ENCODE measurements around the gene OBP2A.
"Not testable (repeated sequence)": the region's sequence is repeated elsewhere in the genome, so short reads cannot be mapped to it uniquely, and the experiment has no call there.

Gene OBP2A

DNA sequence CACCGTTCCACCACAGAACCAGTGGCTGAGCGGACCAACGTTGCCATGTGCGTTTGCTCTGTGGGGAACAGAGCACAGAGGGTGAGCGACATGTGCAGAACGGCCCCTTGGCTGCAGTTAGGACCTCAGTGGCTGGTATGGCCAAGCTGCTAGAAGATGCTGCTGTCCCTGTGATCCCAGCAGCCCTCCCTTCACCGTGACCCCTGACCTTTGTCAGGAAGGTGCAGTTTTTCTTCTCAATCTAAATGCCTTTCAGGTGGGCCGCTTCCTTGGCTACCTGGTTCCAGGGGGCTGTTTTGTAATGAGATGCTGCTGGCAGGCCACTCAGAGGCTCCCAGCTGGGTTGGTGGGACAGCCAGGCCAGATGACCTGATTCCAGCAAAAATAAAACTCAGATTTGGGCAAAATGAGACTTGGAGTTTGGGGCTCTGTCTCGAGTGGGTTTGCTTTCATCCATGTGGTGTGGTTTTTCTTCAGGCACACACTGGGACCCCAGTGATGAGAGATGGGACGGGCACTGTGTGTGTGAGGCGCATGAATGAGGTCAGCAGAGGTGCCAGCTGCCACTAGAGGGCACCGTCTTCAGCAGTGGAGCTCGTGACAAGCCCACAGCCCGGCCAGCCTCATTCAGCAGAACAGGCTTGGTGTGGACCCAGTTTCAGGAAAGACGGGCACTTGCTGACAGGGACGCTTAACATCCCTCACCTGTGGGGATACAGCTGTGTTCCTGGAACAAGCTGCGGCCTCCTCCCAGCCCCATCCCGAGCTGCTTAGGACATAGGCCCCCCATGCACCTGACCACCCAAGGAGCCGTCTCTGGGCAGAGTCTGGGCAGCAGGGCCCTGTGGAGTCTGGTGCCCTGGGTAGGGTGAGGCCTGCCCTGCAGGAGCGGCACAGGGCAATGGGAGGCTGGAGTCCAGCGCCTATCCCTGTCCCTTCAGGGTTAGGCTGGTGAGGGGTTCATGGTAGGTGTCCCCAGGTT is 41.4 kb upstream of the OBP2A start:
- no peak for TF ChIP-seq JUND (IDR thresholded peaks at IDR 0.05; ENCODE audit: low read depth)
- in situ Hi-C loops (cut with HindIII; ENCODE audit: low pct_unique_long_range_greater_than_20kb, low sequenced_read_pairs), result no loop called here
- DNase-seq (ENCODE audit: low read depth in 1 of 2, low spot score in 1 of 2), result peak; percentile 85 to 95

DNA sequence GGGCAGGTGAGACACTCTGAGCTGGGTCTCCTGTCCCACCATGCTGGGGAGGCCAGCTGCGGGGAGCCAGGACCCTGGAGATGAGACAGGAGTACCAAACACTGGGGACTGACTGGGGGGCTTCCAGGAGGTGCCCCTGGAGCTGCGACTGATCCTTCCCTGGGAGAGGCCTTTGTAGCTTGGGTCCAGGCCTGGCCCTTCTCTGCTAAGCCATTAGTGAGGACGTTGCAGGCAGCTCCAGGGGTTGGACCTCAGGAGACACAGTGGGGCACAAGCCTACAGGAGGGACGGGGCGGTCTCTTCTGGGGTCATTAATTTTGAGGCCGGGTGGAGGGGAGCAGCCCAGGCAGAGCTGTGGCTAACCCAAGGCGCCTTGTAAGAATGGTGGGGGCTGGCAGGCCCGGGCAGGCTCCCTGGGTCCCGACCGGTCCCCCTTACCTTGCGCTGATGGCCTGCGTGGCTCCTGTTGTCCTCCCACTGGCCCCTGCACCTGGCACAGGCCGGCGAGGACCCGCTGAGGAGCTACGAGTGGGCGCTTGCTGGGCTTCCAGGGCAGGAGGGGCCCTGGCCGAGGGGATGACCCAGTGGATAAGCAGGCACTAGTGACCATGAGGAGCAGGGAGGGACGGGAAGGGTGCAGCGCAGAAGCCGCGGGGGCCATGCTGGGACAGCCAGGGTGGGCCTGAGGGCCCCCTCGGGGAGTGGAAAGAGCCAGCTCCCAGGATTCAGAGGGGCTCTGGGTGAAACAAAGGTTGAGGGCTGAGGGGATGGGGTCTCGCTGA is 40.3 kb upstream of the OBP2A start:
- no peak for DNase-seq (ENCODE audit: low read depth in 1 of 2, low spot score in 1 of 2)
- no peak for TF ChIP-seq JUND (IDR thresholded peaks at IDR 0.05; ENCODE audit: low read depth)
- in situ Hi-C loops (cut with HindIII; ENCODE audit: low pct_unique_long_range_greater_than_20kb, low sequenced_read_pairs), result no loop called here

DNA sequence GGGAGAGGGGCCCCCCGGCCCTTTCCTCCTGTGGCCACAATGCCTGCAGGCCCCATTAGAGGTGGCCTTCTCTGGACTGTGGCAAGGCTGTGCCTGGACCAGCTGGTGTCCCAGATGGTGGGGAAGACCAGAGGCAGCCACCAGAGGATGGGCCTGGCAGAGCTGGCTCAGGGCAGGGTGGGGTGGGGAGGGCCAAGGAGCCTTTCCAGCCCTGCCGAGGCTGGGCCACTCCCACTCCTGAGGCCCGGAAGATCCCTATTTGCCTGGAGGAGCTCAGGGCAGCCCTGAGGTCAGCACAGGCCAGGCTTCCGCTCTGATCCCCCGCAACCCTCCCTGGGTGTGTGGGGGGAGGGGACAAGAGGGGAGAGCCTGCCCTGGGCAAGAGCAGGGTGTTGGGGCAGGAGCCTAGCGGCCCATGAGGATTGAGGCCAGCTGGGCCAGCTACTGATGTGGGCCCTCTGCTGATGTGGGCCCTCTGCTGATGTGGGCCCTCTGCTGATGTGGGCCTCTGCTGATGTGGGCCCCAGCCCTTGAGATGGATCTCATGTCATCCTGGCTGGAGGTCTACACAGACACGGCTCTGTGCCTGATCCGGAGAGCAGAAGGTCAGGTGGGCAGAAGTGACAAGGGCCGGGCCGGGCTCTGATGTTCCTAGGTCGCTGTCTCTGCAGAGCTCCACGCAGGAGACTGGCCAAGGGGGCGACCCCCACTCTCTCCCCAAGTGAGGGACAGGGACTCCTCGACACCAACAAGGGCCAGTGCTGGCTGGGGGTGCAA is 39.4 kb upstream of the OBP2A start:
- in situ Hi-C loops (cut with HindIII; ENCODE audit: low pct_unique_long_range_greater_than_20kb, low sequenced_read_pairs), result no loop called here
- no peak for DNase-seq (ENCODE audit: low read depth in 1 of 2, low spot score in 1 of 2)
- no peak for TF ChIP-seq JUND (IDR thresholded peaks at IDR 0.05; ENCODE audit: low read depth)

GRCh38 chr9:135507104-135508035 is 38.6 kb upstream of the OBP2A start:
- TF ChIP-seq JUND (IDR thresholded peaks at IDR 0.05; ENCODE audit: low read depth), result no peak
- in situ Hi-C loops (cut with HindIII; ENCODE audit: low pct_unique_long_range_greater_than_20kb, low sequenced_read_pairs), result no loop called here
- DNase-seq (ENCODE audit: low read depth in 1 of 2, low spot score in 1 of 2), result no peak

- no peak for DNase-seq (ENCODE audit: low read depth in 1 of 2, low spot score in 1 of 2)
- TF ChIP-seq JUND (IDR thresholded peaks at IDR 0.05; ENCODE audit: low read depth), result no peak
- in situ Hi-C loops (cut with HindIII; ENCODE audit: low pct_unique_long_range_greater_than_20kb, low sequenced_read_pairs), result no loop called here
These were observed 37.6 kb upstream of the OBP2A start for GRCh38 chr9:135508211-135508820.

- in situ Hi-C loops (cut with HindIII; ENCODE audit: low pct_unique_long_range_greater_than_20kb, low sequenced_read_pairs), result no loop called here
These were observed 36.5 kb upstream of the OBP2A start for GRCh38 chr9:135509458-135509857.

GRCh38 chr9:135512241-135512603 is 33.7 kb upstream of the OBP2A start:
- in situ Hi-C loops (cut with HindIII; ENCODE audit: low pct_unique_long_range_greater_than_20kb, low sequenced_read_pairs), result no loop called here
- DNase-seq (ENCODE audit: low read depth in 1 of 2, low spot score in 1 of 2), result no peak
- TF ChIP-seq JUND (IDR thresholded peaks at IDR 0.05; ENCODE audit: low read depth), result no peak

More at GRCh38 chr9:135509458-135509857, 36.5 kb upstream of the OBP2A start:
- no peak for DNase-seq (ENCODE audit: low read depth in 1 of 2, low spot score in 1 of 2)
- no peak for TF ChIP-seq JUND (IDR thresholded peaks at IDR 0.05; ENCODE audit: low read depth)

- in situ Hi-C loops (cut with HindIII; ENCODE audit: low pct_unique_long_range_greater_than_20kb, low sequenced_read_pairs), result no loop called here
- DNase-seq (ENCODE audit: low read depth in 1 of 2, low spot score in 1 of 2), result no peak
- no peak for TF ChIP-seq JUND (IDR thresholded peaks at IDR 0.05; ENCODE audit: low read depth)
These were observed 33.0 kb upstream of the OBP2A start for GRCh38 chr9:135512904-135513303.

DNA sequence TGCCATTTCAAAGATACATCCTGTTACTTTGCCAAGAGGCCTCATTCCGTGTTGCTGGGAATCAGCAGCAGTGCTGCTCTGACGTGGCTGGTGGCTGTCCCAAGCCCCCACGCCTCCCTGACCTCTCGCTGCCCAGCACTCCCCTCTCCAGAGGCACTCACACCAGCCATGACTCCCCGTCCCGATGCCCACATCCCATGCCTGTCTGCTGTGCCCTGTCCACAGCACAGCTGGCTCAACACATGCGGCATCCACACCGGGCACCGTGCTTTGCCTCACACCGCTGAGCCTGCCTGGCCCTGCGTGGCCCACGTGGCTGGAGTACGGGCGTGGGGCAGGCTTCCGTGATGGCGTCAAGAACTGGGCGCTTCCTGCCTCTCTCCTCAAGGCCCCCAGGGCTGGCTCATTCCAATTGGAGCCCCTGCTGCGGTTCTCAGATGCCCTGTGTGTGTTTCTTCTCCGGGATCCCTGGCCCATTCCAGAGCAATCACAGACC is 32.5 kb upstream of the OBP2A start:
- no peak for DNase-seq (ENCODE audit: low read depth in 1 of 2, low spot score in 1 of 2)
- in situ Hi-C loops (cut with HindIII; ENCODE audit: low pct_unique_long_range_greater_than_20kb, low sequenced_read_pairs), result no loop called here
- TF ChIP-seq JUND (IDR thresholded peaks at IDR 0.05; ENCODE audit: low read depth), result no peak

GRCh38 chr9:135513906-135514305 is 32.0 kb upstream of the OBP2A start:
- DNase-seq (ENCODE audit: low read depth in 1 of 2, low spot score in 1 of 2); in situ Hi-C loops (cut with HindIII; ENCODE audit: low pct_unique_long_range_greater_than_20kb, low sequenced_read_pairs): not testable (repeated sequence)
